Psoas muscle (tissue), 7 donors: ENCODE data around the gene LASP1NB.

Experiments used
- ATAC-seq, 4 donors: fragments of 200-7000 bp; cut with Tn5 transposase; one replicate each; pipeline ENCODE4 v1.9.1; 2020; ENCODE audit warnings: moderate library complexity in 3 of 4, mild to moderate bottlenecking in 2 of 4
- DNase-seq, 2 donors: peaks; one replicate each; pipeline ENCODE4 v3.0.0-alpha.2; 2020
- H3K27ac ChIP-seq: fragments of 200-600 bp; one replicate; pipeline ENCODE4 v1.8.0; 2022
- H3K27me3 ChIP-seq, 3 donors: fragments of 200-600 bp in 1 of 3; one replicate each; pipeline versions ENCODE4 v1.6.1 to v1.8.0; 2013 to 2022; ENCODE audit warnings: low read length in 2 of 3, mild to moderate bottlenecking in 2 of 3, moderate library complexity in 1 of 3; ENCODE audit not compliant: insufficient read depth in 3 of 3
- H3K36me3 ChIP-seq, 2 donors: fragments of 200-600 bp in 1 of 2; one replicate each; pipeline versions ENCODE4 v1.6.1 to v1.8.0; 2013 to 2022; ENCODE audit warnings: low read depth in 1 of 2, mild to moderate bottlenecking in 1 of 2, moderate library complexity in 1 of 2; ENCODE audit not compliant: insufficient read depth in 1 of 2
- H3K4me1 ChIP-seq: fragments of 200-600 bp; one replicate; pipeline ENCODE4 v1.8.0; 2022
- H3K4me3 ChIP-seq: fragments of 200-600 bp; one replicate; pipeline ENCODE4 v1.8.0; 2022; ENCODE audit warnings: mild to moderate bottlenecking
- H3K9me3 ChIP-seq: fragments of 200-600 bp; one replicate; pipeline ENCODE4 v1.8.0; 2022
- WGBS, 3 donors: extraction: QIAGEN DNeasy Blood & Tissue Kit; methylation state at CpG; one replicate each; pipeline versions ENCODE4 v1.1.6 to v1.1.7; 2013; 5-methylcytosine and 5-hydroxymethylcytosine counted together
- intact Hi-C, 2 donors: fragments of 100-400 bp; cut with DNase I; formaldehyde crosslinking; loops; one replicate each; pipeline versions ENCODE4 v1.11.0 to v1.14.2; 2022
- TF ChIP-seq, protein P1 (sequence below): fragments of 200-600 bp; IDR thresholded peaks from one replicate; pipeline ENCODE4 v1.8.0; 2022; ENCODE audit warnings: antibody characterized with exemption
- donor health status: healthy with polysubstance abuse.
- donor health status: DM: no; HTN: no; CAD: no; lungs with moderate emphysema.
- donor health status: Bipolar disorder and iron deficiency.
- donor health status: healthy.
- donor health status: DM: yes; HTN: yes; CAD: no.
- donor health status: DM: no; HTN: no; CAD: no.
- donor health status: DM: yes; HTN: yes; CAD: no.

The LASP1NB gene

DNA sequence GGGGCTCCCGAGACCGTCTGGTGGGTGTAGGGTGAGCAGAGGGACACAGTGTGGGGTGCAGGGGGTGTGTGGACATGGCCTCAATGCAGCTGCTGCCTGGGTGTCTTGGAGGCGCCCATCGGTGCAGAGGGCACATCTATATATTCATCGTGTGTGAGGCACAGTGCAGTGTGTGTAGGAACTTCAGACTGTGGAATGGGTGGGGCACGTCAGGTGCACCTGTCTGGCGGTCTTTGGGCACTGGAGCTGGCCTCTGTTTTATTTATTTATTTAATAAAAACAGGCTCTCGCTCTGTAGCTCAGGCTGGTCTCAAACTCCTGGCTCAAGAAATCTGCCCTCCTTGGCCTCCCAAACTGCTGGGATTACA lies 38.8 kb upstream of the LASP1NB start:
- no peak for ATAC-seq
- no peak for DNase-seq
- Histone ChIP-seq H3K4me1 (peaks cover 19% of the 10 kb centered on the region), H3K27ac (no peak overlapping the region), H3K9me3 (no peaks in the 10 kb centered on the region), H3K36me3 (peaks cover 0 to 39% of the 10 kb centered on the region in 2 donors), H3K27me3 (no peaks in the 10 kb centered on the region), H3K4me3 (no peak overlapping the region)
- TF ChIP-seq, protein P1, sequence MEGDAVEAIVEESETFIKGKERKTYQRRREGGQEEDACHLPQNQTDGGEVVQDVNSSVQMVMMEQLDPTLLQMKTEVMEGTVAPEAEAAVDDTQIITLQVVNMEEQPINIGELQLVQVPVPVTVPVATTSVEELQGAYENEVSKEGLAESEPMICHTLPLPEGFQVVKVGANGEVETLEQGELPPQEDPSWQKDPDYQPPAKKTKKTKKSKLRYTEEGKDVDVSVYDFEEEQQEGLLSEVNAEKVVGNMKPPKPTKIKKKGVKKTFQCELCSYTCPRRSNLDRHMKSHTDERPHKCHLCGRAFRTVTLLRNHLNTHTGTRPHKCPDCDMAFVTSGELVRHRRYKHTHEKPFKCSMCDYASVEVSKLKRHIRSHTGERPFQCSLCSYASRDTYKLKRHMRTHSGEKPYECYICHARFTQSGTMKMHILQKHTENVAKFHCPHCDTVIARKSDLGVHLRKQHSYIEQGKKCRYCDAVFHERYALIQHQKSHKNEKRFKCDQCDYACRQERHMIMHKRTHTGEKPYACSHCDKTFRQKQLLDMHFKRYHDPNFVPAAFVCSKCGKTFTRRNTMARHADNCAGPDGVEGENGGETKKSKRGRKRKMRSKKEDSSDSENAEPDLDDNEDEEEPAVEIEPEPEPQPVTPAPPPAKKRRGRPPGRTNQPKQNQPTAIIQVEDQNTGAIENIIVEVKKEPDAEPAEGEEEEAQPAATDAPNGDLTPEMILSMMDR = no peak
- WGBS, 3 donors = 65 to 72% (median 69%) methylated on average over 8 of the region's 8 CpGs
- intact Hi-C loops = no loop called here

DNA sequence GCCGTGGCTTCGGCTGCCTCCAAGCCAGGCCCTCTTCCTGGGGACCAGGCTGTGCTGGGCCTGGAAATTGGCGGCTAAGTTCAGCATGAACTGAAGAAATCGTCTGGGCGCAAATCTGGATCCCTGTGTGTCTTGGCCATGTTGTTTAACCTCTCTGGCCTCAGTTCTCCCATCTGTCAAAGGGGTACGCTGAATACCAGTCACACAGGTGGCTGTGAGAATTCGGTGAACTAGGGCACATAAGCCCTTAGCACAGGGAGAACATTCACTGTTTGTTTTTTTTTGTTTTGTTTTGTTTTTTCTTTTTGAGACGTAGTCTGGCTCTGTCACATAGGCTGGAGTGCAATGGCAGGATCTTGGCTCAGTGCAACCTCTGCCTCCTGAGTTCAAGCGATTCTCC lies 36.6 kb upstream of the LASP1NB start:
- intact Hi-C loops = no loop called here
- Histone ChIP-seq H3K9me3 (no peaks in the 10 kb centered on the region), H3K27ac (no peak overlapping the region), H3K36me3 (peaks cover 0 to 46% of the 10 kb centered on the region in 2 donors), H3K27me3 (no peaks in the 10 kb centered on the region), H3K4me3 (no peak overlapping the region), H3K4me1 (peaks cover 22% of the 10 kb centered on the region)
- DNase-seq (no peak), ATAC-seq (no peak)
- WGBS, 3 donors = 80 to 85% (median 83%) methylated on average over 9 of the region's 9 CpGs
- TF ChIP-seq, protein P1 = no peak

GRCh38 chr17:38889745-38890409 lies 35.5 kb upstream of the LASP1NB start:
- ATAC-seq = no peak
- no peaks in the 10 kb centered on the region for H3K9me3 ChIP-seq
- no peaks in the 10 kb centered on the region for H3K27me3 ChIP-seq
- H3K4me1 ChIP-seq = peaks cover 24% of the 10 kb centered on the region
- TF ChIP-seq, protein P1 = no peak
- no peak overlapping the region for H3K4me3 ChIP-seq
- H3K36me3 ChIP-seq = peaks cover 0 to 46% of the 10 kb centered on the region in 2 donors
- intact Hi-C loops = no loop called here
- no peak overlapping the region for H3K27ac ChIP-seq
- WGBS, 3 donors = 80 to 84% (median 82%) methylated on average over 12 of the region's 12 CpGs
- no peak for DNase-seq

GRCh38 chr17:38890410-38890746 lies 35.0 kb upstream of the LASP1NB start:
- Histone ChIP-seq H3K9me3 (no peaks in the 10 kb centered on the region), H3K27ac (no peak overlapping the region), H3K4me1 (peaks cover 21% of the 10 kb centered on the region), H3K4me3 (no peak overlapping the region), H3K36me3 (peaks cover 0 to 46% of the 10 kb centered on the region in 2 donors), H3K27me3 (no peaks in the 10 kb centered on the region)
- intact Hi-C loops = no loop called here
- TF ChIP-seq, protein P1 = no peak
- ATAC-seq (no peak), DNase-seq (no peak)
- 85 to 88% (median 85%) methylated on average over 8 of the region's 8 CpGs for WGBS, 3 donors

DNA sequence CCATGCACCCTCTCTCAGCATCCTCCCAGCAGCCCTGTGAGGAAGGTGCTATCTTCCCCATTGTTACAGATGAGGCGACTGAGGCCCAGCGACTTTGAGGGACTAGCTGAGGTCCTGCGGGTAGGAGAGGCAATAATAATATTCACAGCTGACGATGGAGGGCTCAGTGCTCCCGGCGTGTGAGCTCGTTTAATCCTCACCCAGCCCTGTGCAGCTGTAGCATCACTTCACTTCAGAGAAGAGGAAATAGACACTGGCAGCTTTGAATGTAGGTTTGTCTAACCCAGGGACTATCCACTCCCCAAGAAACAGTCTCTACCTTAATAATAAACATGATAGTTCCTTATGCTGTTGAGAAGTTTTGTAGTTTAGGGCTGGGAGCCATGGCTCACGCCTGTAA lies 34.0 kb upstream of the LASP1NB start:
- TF ChIP-seq, protein P1 = no peak
- 65 to 75% (median 66%) methylated on average over 8 of the region's 8 CpGs for WGBS, 3 donors

More for the DNA sequence above, 34.0 kb upstream of the LASP1NB start:
- Histone ChIP-seq H3K27me3 (no peaks in the 10 kb centered on the region), H3K4me1 (peaks cover 22% of the 10 kb centered on the region), H3K9me3 (no peaks in the 10 kb centered on the region), H3K4me3 (no peak overlapping the region), H3K36me3 (peaks cover 0 to 46% of the 10 kb centered on the region in 2 donors), H3K27ac (no peak overlapping the region)
- ATAC-seq (no peak), DNase-seq (no peak)
- intact Hi-C loops = no loop called here
